Raji (cell line): ENCODE measurements around the gene TOP2B.

Source experiments
- POLR2A ChIP-seq: IDR thresholded peaks from 2 replicates; pipeline ENCODE4 v1.6.1; 2011; ENCODE audit warnings: low read depth, low read length, control low read depth; ENCODE audit not compliant: insufficient read depth

Gene TOP2B

GRCh38 chr3:25679642-25680302, 15.1 kb upstream of the TOP2B start:
- TF ChIP-seq POLR2A = no peak

GRCh38 chr3:25679166-25679565, 14.5 kb upstream of the TOP2B start:
- no peak for TF ChIP-seq POLR2A

- TF ChIP-seq POLR2A = no peak
Measured at GRCh38 chr3:25678581-25678980, 13.9 kb upstream of the TOP2B start.

- TF ChIP-seq POLR2A = no peak
Measured at GRCh38 chr3:25677121-25677520, 12.4 kb upstream of the TOP2B start.

GRCh38 chr3:25674670-25675069, 10.0 kb upstream of the TOP2B start:
- no peak for TF ChIP-seq POLR2A

- TF ChIP-seq POLR2A = no peak
Measured at GRCh38 chr3:25673738-25674298, 9.1 kb upstream of the TOP2B start.

- TF ChIP-seq POLR2A = no peak
Measured at GRCh38 chr3:25665315-25666280, 891 bp upstream of the TOP2B start.

GRCh38 chr3:25663869-25664811, 567 bp downstream of the TOP2B start:
- TF ChIP-seq POLR2A = no peak

GRCh38 chr3:25663347-25663868, 1.3 kb downstream of the TOP2B start:
- 0 out of 2 replicates have a peak, but pooled peaks have one; percentile 19 for TF ChIP-seq POLR2A

GRCh38 chr3:25662736-25663320, 1.9 kb downstream of the TOP2B start:
- TF ChIP-seq POLR2A = no peak

- no peak for TF ChIP-seq POLR2A
Measured at GRCh38 chr3:25661694-25662437, 2.8 kb downstream of the TOP2B start.

GRCh38 chr3:25658836-25659235, 5.9 kb downstream of the TOP2B start:
- TF ChIP-seq POLR2A = no peak

- no peak for TF ChIP-seq POLR2A
Measured at GRCh38 chr3:25657293-25657692, 7.4 kb downstream of the TOP2B start.
